DND-41 (cell line): Measurements from ENCODE around the gene TPP1.

Experiments
- EZH2 ChIP-seq: IDR thresholded peaks from 3 replicates; pipeline ENCODE4 v1.6.1; 2012; ENCODE audit warnings: borderline replicate concordance, low read depth, mild to moderate bottlenecking, moderate library complexity, low read length, inconsistent platforms; ENCODE audit not compliant: severe bottlenecking
- TF ChIP-seq, protein P1 (sequence below): IDR thresholded peaks from 2 replicates; pipeline ENCODE4 v1.5.1; 2012; ENCODE audit warnings: borderline replicate concordance, low read length, moderate library complexity, mild to moderate bottlenecking; ENCODE audit not compliant: poor library complexity, severe bottlenecking; ENCODE audit errors: extremely low read depth

DNA sequence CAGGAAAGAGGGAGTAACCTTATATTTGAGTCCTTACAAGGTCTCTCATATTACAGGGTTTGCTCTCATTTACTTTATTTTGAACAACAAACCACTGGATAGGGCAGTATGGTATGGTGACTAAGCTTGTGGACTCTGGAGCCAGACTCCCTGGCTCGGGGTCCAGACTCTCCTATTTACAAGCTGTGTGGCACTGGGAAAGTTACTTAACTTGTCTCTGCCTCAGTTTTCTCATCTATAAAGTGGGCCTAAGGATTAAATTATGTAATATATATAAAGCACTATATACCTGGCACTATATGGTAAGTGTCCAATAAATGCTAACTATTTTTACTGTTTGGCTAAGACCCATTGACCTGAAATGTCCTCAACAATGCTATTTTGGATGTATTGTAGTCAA is 38.1 kb upstream of the TPP1 start:
- TF ChIP-seq, protein P1, sequence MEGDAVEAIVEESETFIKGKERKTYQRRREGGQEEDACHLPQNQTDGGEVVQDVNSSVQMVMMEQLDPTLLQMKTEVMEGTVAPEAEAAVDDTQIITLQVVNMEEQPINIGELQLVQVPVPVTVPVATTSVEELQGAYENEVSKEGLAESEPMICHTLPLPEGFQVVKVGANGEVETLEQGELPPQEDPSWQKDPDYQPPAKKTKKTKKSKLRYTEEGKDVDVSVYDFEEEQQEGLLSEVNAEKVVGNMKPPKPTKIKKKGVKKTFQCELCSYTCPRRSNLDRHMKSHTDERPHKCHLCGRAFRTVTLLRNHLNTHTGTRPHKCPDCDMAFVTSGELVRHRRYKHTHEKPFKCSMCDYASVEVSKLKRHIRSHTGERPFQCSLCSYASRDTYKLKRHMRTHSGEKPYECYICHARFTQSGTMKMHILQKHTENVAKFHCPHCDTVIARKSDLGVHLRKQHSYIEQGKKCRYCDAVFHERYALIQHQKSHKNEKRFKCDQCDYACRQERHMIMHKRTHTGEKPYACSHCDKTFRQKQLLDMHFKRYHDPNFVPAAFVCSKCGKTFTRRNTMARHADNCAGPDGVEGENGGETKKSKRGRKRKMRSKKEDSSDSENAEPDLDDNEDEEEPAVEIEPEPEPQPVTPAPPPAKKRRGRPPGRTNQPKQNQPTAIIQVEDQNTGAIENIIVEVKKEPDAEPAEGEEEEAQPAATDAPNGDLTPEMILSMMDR: no peak
- TF ChIP-seq EZH2: no peak
